Panc1 (cell line): ENCODE measurements around the gene SMIM22. TPM values are rescaled to one million over a fixed set of nuclear protein-coding genes. Genes with fewer than 3 reads are reported as not detected.

Experiments used
- ATAC-seq: fragments of 200-7000 bp; cut with Tn5 transposase; 2 replicates; pipeline ENCODE4 v1.9.1; 2020; ENCODE audit warnings: mild to moderate bottlenecking, moderate library complexity
- BruUV-seq: library from RNA; stranded (reverse); fragments of 400-500 nt; replicated peaks from 2 replicates; lab custom pipeline; 2021; lab: Mats Ljungman, UMichigan
- CTCF ChIA-PET: fragments of 300-600 bp; sonication (Branson Sonifier 250); formaldehyde crosslinking; loops from one replicate; lab custom pipeline; 2022; ENCODE audit warnings: antibody characterized with exemption; lab: Charles Lee
- POLR2A ChIA-PET: fragments of 300-600 bp; sonication (Branson Sonifier 250); formaldehyde crosslinking; loops from one replicate; lab custom pipeline; 2022; ENCODE audit warnings: antibody characterized with exemption; lab: Charles Lee
- DNase-seq: peaks from one replicate; pipeline ENCODE4 v3.0.0-alpha.2; 2010; ENCODE audit warnings: low read depth, low spot score
- H3K27ac ChIP-seq: 2 replicates; pipeline ENCODE4 v1.5.1; 2011; ENCODE audit warnings: mild to moderate bottlenecking, low read length, inconsistent platforms
- H3K27me3 ChIP-seq: fragments of 200-500 bp; sonication (Bioruptor generic); 2 replicates; pipeline ENCODE4 v1.6.0; 2014; ENCODE audit warnings: low read length, inconsistent platforms; ENCODE audit not compliant: control insufficient read depth, insufficient read depth
- H3K36me3 ChIP-seq: fragments of 200-500 bp; sonication (Bioruptor generic); 2 replicates; pipeline ENCODE4 v1.5.1; 2014; ENCODE audit warnings: inconsistent platforms, mild to moderate bottlenecking, low read length, moderate library complexity; ENCODE audit not compliant: control insufficient read depth, insufficient read depth
- H3K4me1 ChIP-seq: 2 replicates; pipeline ENCODE4 v1.5.1; 2011; ENCODE audit warnings: inconsistent platforms, mild to moderate bottlenecking, low read length, moderate library complexity; ENCODE audit not compliant: control insufficient read depth, insufficient read depth
- H3K4me3 ChIP-seq, 2 experiments: 2 replicates each; pipeline ENCODE4 v1.5.1; 2011 to 2012; ENCODE audit warnings: low read depth in 2 of 2, low read length in 2 of 2, mild to moderate bottlenecking in 2 of 2, inconsistent platforms in 1 of 2, moderate library complexity in 1 of 2
- H3K9me3 ChIP-seq: fragments of 200-500 bp; sonication (Bioruptor generic); 2 replicates; pipeline ENCODE4 v1.5.1; 2014; ENCODE audit warnings: low read depth, mild to moderate bottlenecking, inconsistent platforms, low read length, moderate library complexity; ENCODE audit not compliant: control insufficient read depth, insufficient read depth
- CTCF ChIP-seq: fragments of 450-650 bp; IDR thresholded peaks from 2 replicates; pipeline ENCODE4 v1.5.1; 2017; ENCODE audit warnings: mild to moderate bottlenecking
- POLR2AphosphoS5 ChIP-seq: IDR thresholded peaks from 2 replicates; pipeline ENCODE4 v1.6.1; 2012; ENCODE audit warnings: mild to moderate bottlenecking, low read depth, low read length, moderate library complexity
- REST ChIP-seq, 2 experiments: IDR thresholded peaks; 2 replicates each; pipeline ENCODE4 v1.6.1; 2011 to 2012; ENCODE audit warnings: low read depth in 2 of 2, control low read depth in 1 of 2, low read length in 1 of 2, mild to moderate bottlenecking in 1 of 2, moderate library complexity in 1 of 2; ENCODE audit not compliant: insufficient read depth in 1 of 2
- SIN3A ChIP-seq: IDR thresholded peaks from 2 replicates; pipeline ENCODE4 v1.6.1; 2012; ENCODE audit warnings: low read depth, mild to moderate bottlenecking, low read length, moderate library complexity, borderline replicate concordance; ENCODE audit not compliant: insufficient read depth
- TCF7L2 ChIP-seq: IDR thresholded peaks from 2 replicates; pipeline ENCODE4 v1.6.1; 2011; ENCODE audit warnings: mild to moderate bottlenecking, low read depth, low read length, inconsistent platforms
- in situ Hi-C: cut with HindIII; loops from 2 replicates; pipeline ENCODE4 v1.10.0; 2016; ENCODE audit warnings: low sequenced_read_pairs, low pct_unique_long_range_greater_than_20kb
- intact Hi-C: fragments of 100-400 bp; cut with micrococcal nuclease; formaldehyde crosslinking; loops from one replicate; pipeline ENCODE4 v1.10.0; 2022; ENCODE audit not compliant: unreplicated experiment
- total RNA-seq: library from RNA; stranded (reverse); gene quantifications from one replicate; pipeline ENCODE4 v1.2.1, GENCODE V29; 2021; ENCODE audit not compliant: unreplicated experiment

SMIM22 gene
- total RNA-seq, 1 experiment from 2014 or later, result not detected

- in situ Hi-C loops, result no loop called here
- CTCF ChIA-PET, result no interaction called here
- Histone ChIP-seq H3K27me3 (no peaks in the 10 kb centered on the region), H3K4me3 (no peak overlapping the region), H3K27ac (no peak overlapping the region), H3K9me3 (no peaks in the 10 kb centered on the region), H3K36me3 (no peaks in the 10 kb centered on the region), H3K4me1 (peaks cover 14% of the 10 kb centered on the region)
- TF ChIP-seq REST (IDR thresholded peaks at IDR 0.05; ENCODE audit: insufficient read depth in 1 of 2, low read depth in 2 of 2, low read length in 1 of 2), result no peak
- no peak for TF ChIP-seq SIN3A
- no peak for TF ChIP-seq CTCF
- no peak for TF ChIP-seq TCF7L2
- no peak for TF ChIP-seq POLR2AphosphoS5
- no TSS peak for BruUV-seq
- POLR2A ChIA-PET, result no interaction called here
- no peak for DNase-seq
- no peak for ATAC-seq
- intact Hi-C loops, result no loop called here
Observed at GRCh38 chr16:4798456-4798855, 3.3 kb downstream of the SMIM22 start.

- TF ChIP-seq CTCF (no peak), REST (IDR thresholded peaks at IDR 0.05; ENCODE audit: insufficient read depth in 1 of 2, low read depth in 2 of 2, low read length in 1 of 2) (no peak), POLR2AphosphoS5 (no peak), SIN3A (no peak), TCF7L2 (no peak)
- CTCF ChIA-PET, result no interaction called here
- Histone ChIP-seq H3K27ac (no peak overlapping the region), H3K27me3 (no peaks in the 10 kb centered on the region), H3K9me3 (no peaks in the 10 kb centered on the region), H3K36me3 (no peaks in the 10 kb centered on the region), H3K4me3 (no peak overlapping the region), H3K4me1 (peaks cover 23% of the 10 kb centered on the region)
- no TSS peak for BruUV-seq
- no peak for ATAC-seq
- DNase-seq, result no peak
- intact Hi-C loops, result no loop called here
- POLR2A ChIA-PET, result no interaction called here
- in situ Hi-C loops, result no loop called here
Observed at GRCh38 chr16:4799171-4799855, 4.1 kb downstream of the SMIM22 start.
